ENCODE results near the gene CYP46A1.

- TF ChIP-seq CTCF (conservative IDR thresholded peaks at IDR 0.05 in 1 of 2, IDR thresholded peaks at IDR 0.05 in 1 of 2; ENCODE audit: extremely low read depth in 1 of 2, insufficient read depth in 1 of 2, low read depth in 1 of 2, low read length in 2 of 2) (no peak), EZH2 (IDR thresholded peaks at IDR 0.05; ENCODE audit: borderline replicate concordance, low read length) (no peak)
Observed at GRCh38 chr14:99764222-99764706, 80.2 kb downstream of the CYP46A1 start.

All from mammary epithelial cell (primary cell).